SK-N-SH (cell line): ENCODE measurements around the gene TLL2. TPM values are rescaled to one million over a fixed set of nuclear protein-coding genes. Genes with fewer than 3 reads are reported as not detected.

Experiments
- CTCF ChIA-PET: fragments of 300-600, 350-600 bp; formaldehyde crosslinking; extraction: SDS; loops from one replicate; lab custom pipeline; 2021; lab: Yijun Ruan, JAX
- POLR2A ChIA-PET: fragments of 350-600 bp; sonication (Branson Sonifier 250); formaldehyde crosslinking; extraction: SDS; loops from one replicate; lab custom pipeline; 2020; ENCODE audit warnings: antibody characterized with exemption, inconsistent platforms; lab: Yijun Ruan, JAX
- DNase-seq: peaks from one replicate; pipeline ENCODE4 v3.0.0; 2012
- H2AFZ ChIP-seq: fragments of 200-600 bp; sonication (generic); 2 replicates; pipeline ENCODE4 v1.8.1; 2016; ENCODE audit warnings: antibody characterized with exemption, mild to moderate bottlenecking, low read depth
- H3F3A ChIP-seq: fragments of 200-600 bp; sonication (generic); replicated peaks from 2 replicates; pipeline ENCODE3; 2016; ENCODE audit warnings: antibody characterized with exemption, mild to moderate bottlenecking; ENCODE audit not compliant: insufficient read depth
- H3K27ac ChIP-seq, 2 experiments: fragments of 200-500 bp in 1 of 2; fragments of 200-600 bp in 1 of 2; sonication (Bioruptor generic) in 1 of 2; sonication (generic), shearing (Covaris generic) in 1 of 2; 2 replicates each; pipeline versions ENCODE4 v1.5.1 to v1.6.1; 2014 to 2016; ENCODE audit warnings: low read depth in 2 of 2, inconsistent platforms in 1 of 2, low read length in 1 of 2, mild to moderate bottlenecking in 1 of 2, mixed read lengths in 1 of 2
- H3K27me3 ChIP-seq: fragments of 200-600 bp; sonication (generic), shearing (Covaris generic); 2 replicates; pipeline ENCODE4 v1.6.1; 2016; ENCODE audit warnings: mixed run types; ENCODE audit not compliant: insufficient read depth
- H3K36me3 ChIP-seq, 2 experiments: fragments of 200-500 bp in 1 of 2; fragments of 200-600 bp in 1 of 2; sonication (Bioruptor generic) in 1 of 2; sonication (generic) in 1 of 2; replicated peaks in 1 of 2; 2 replicates each; pipeline versions ENCODE3 to v1.5.1; 2014 to 2016; ENCODE audit warnings: low read length in 1 of 2, mild to moderate bottlenecking in 1 of 2; ENCODE audit not compliant: insufficient read depth in 2 of 2, control insufficient read depth in 1 of 2
- H3K4me1 ChIP-seq, 2 experiments: fragments of 200-500 bp in 1 of 2; fragments of 200-600 bp in 1 of 2; sonication (Bioruptor generic) in 1 of 2; sonication (generic), shearing (Covaris generic) in 1 of 2; 2 replicates each; pipeline versions ENCODE4 v1.5.1 to v1.6.1; 2014 to 2016; ENCODE audit warnings: low read depth in 1 of 2, low read length in 1 of 2, mixed run types in 1 of 2; ENCODE audit not compliant: insufficient read depth in 2 of 2, control insufficient read depth in 1 of 2
- H3K4me2 ChIP-seq: fragments of 200-600 bp; sonication (generic), shearing (Covaris generic); 2 replicates; pipeline ENCODE4 v1.6.1; 2017; ENCODE audit warnings: mixed run types
- H3K4me3 ChIP-seq, 2 experiments: fragments of 200-500 bp in 1 of 2; fragments of 200-600 bp in 1 of 2; sonication (Bioruptor generic) in 1 of 2; sonication (generic), shearing (Covaris generic) in 1 of 2; 2 replicates each; pipeline versions ENCODE4 v1.5.1 to v1.8.1; 2014 to 2016; ENCODE audit warnings: low read depth in 2 of 2, inconsistent platforms in 1 of 2, low read length in 1 of 2, mild to moderate bottlenecking in 1 of 2, mixed read lengths in 1 of 2, moderate library complexity in 1 of 2
- H3K79me2 ChIP-seq: fragments of 200-600 bp; sonication (generic); 2 replicates; pipeline ENCODE4 v1.8.1; 2017; ENCODE audit warnings: mild to moderate bottlenecking; ENCODE audit not compliant: insufficient read depth
- H3K9ac ChIP-seq: fragments of 200-600 bp; sonication (generic); 2 replicates; pipeline ENCODE4 v1.6.1; 2017; ENCODE audit warnings: mixed run types
- H3K9me2 ChIP-seq: fragments of 200-600 bp; sonication (generic); 2 replicates; pipeline ENCODE4 v1.6.1; 2017; ENCODE audit warnings: mixed run types
- H3K9me3 ChIP-seq: fragments of 200-600 bp; sonication (generic); 2 replicates; pipeline ENCODE4 v1.6.1; 2017; ENCODE audit warnings: mixed run types, mild to moderate bottlenecking, moderate library complexity
- H4K20me1 ChIP-seq: fragments of 200-600 bp; sonication (generic); 2 replicates; pipeline ENCODE4 v1.6.1; 2017; ENCODE audit warnings: mild to moderate bottlenecking, mixed run types; ENCODE audit not compliant: insufficient read depth
- CHD2 ChIP-seq: fragments of 150-350 bp; IDR thresholded peaks from 2 replicates; pipeline ENCODE4 v1.6.1; 2018; ENCODE audit warnings: low read length; ENCODE audit not compliant: partially characterized antibody
- ELF1 ChIP-seq: IDR thresholded peaks from 2 replicates; pipeline ENCODE4 v1.4.0; 2012
- FOSL2 ChIP-seq: IDR thresholded peaks from 2 replicates; pipeline ENCODE4 v1.4.0; 2012; ENCODE audit warnings: low read depth, mild to moderate bottlenecking, moderate library complexity, borderline replicate concordance
- FOXJ3 ChIP-seq: sonication (generic); formaldehyde crosslinking; IDR thresholded peaks from 2 replicates; pipeline ENCODE4 v1.5.1; 2020; ENCODE audit warnings: mild to moderate bottlenecking, missing genetic modification reagents
- GABPA ChIP-seq: IDR thresholded peaks from 2 replicates; pipeline ENCODE4 v1.4.0; 2012; ENCODE audit warnings: low read depth, mild to moderate bottlenecking
- MAX ChIP-seq: IDR thresholded peaks from 2 replicates; pipeline ENCODE4 v1.4.0; 2012; ENCODE audit warnings: low read depth
- MEF2A ChIP-seq: IDR thresholded peaks from 2 replicates; pipeline ENCODE4 v1.4.0; 2012; ENCODE audit warnings: low read depth, borderline replicate concordance
- POLR2AphosphoS5 ChIP-seq: IDR thresholded peaks from 2 replicates; pipeline ENCODE4 v1.6.1; 2012; ENCODE audit warnings: low read depth, low read length
- RFX5 ChIP-seq: IDR thresholded peaks from 2 replicates; pipeline ENCODE4 v1.6.1; 2012; ENCODE audit warnings: mild to moderate bottlenecking, improper control_type of control experiment, low read length
- SMC3 ChIP-seq: IDR thresholded peaks from 2 replicates; pipeline ENCODE4 v1.6.1; 2012; ENCODE audit warnings: low read depth, low read length, improper control_type of control experiment
- USF1 ChIP-seq: IDR thresholded peaks from 2 replicates; pipeline ENCODE4 v1.4.0; 2012; ENCODE audit warnings: low read depth, borderline replicate concordance
- WGBS: methylation state at CpG from one replicate; pipeline ENCODE4 v1.1.6; 2017; ENCODE audit warnings: low lambda C conversion rate; 5-methylcytosine and 5-hydroxymethylcytosine counted together
- polyA plus RNA-seq, 3 experiments: library from polyadenylated mRNA; depleted of rRNA; stranded (reverse); fragments of >200 nt; gene quantifications; 2 replicates each; pipeline ENCODE4 v1.2.3, GENCODE V29; 2012
- TF ChIP-seq, protein P1 (sequence below): fragments of 150-350 bp; IDR thresholded peaks from 2 replicates; pipeline ENCODE4 v1.6.1; 2017; ENCODE audit warnings: antibody characterized with exemption, low read length, low read depth, borderline replicate concordance
- TF ChIP-seq, protein P2 (sequence below): fragments of 200-600 bp; sonication (generic); IDR thresholded peaks from 2 replicates; pipeline ENCODE4 v1.6.1; 2017; ENCODE audit warnings: antibody characterized with exemption, mild to moderate bottlenecking, moderate library complexity

The TLL2 gene
- polyA plus RNA-seq, 1 of the 3 experiments (the other 2 are of a cell fraction): 0.36 TPM

DNA sequence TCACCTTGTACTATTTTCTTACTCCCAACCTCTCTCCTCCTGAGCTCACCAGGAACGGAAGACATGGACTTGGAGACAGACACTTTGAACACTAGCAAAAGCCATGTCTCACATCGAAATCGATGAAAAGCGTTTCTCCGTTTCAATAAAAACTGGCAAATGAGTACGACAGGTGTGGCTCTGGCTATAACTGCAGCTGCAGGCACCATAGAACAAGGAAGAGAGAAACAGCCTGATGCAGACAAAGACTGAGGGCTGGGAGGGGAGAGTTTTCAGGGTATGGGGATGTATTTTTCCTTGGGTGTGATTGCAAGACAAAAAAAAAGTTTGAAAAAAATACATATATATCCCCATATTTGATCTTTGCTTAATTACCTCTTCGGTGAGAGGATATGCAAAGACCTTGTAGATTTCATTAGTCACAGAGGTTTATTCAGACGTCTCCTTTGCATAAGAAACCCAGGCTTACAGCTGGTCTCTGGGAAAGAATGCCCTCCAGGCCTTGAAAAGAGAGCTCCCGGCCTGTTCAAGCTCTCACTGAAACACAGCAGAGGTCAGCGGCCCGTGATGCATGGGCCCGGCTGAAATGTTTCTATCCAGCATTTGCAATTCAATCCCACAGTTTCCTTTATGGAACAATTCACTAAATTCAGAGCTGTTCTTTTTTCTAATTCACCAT is 63.1 kb downstream of the TLL2 start (continued):
- TF ChIP-seq USF1 (no peak), ELF1 (no peak), POLR2AphosphoS5 (no peak), MAX (no peak)
- TF ChIP-seq, protein P1, sequence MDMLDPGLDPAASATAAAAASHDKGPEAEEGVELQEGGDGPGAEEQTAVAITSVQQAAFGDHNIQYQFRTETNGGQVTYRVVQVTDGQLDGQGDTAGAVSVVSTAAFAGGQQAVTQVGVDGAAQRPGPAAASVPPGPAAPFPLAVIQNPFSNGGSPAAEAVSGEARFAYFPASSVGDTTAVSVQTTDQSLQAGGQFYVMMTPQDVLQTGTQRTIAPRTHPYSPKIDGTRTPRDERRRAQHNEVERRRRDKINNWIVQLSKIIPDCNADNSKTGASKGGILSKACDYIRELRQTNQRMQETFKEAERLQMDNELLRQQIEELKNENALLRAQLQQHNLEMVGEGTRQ: no peak

DNA sequence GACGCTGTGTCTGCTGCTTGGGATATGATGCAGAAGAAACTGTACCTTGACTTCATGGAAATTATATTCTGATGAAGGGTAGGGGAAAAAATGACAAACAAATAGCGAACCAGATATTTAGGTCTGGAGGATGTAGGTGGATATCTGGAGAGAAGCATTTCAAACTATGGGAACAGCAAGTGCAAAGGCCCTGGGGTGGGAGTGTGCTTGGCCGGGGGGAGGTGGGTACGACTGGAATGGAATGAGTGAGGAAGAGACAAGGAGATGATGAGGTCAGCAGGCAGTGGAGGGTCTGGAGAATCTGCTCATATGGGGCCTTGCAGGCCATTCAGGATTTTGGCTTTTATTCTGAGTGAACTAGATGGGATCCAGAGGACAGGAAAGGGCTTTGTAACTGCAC is 65.2 kb downstream of the TLL2 start:
- CTCF ChIA-PET: no interaction called here

More for the DNA sequence above, 65.2 kb downstream of the TLL2 start:
- no peaks in the 10 kb centered on the region for H3K36me3 ChIP-seq
- H3K4me2 ChIP-seq: no peak overlapping the region
- H3K9me3 ChIP-seq: no peaks in the 10 kb centered on the region
- no peaks in the 10 kb centered on the region for H3F3A ChIP-seq
- H2AFZ ChIP-seq: no peak overlapping the region
- H3K9ac ChIP-seq: no peak overlapping the region
- POLR2A ChIA-PET: no interaction called here
- TF ChIP-seq FOSL2: no peak
- TF ChIP-seq USF1: no peak
- TF ChIP-seq, protein P2, sequence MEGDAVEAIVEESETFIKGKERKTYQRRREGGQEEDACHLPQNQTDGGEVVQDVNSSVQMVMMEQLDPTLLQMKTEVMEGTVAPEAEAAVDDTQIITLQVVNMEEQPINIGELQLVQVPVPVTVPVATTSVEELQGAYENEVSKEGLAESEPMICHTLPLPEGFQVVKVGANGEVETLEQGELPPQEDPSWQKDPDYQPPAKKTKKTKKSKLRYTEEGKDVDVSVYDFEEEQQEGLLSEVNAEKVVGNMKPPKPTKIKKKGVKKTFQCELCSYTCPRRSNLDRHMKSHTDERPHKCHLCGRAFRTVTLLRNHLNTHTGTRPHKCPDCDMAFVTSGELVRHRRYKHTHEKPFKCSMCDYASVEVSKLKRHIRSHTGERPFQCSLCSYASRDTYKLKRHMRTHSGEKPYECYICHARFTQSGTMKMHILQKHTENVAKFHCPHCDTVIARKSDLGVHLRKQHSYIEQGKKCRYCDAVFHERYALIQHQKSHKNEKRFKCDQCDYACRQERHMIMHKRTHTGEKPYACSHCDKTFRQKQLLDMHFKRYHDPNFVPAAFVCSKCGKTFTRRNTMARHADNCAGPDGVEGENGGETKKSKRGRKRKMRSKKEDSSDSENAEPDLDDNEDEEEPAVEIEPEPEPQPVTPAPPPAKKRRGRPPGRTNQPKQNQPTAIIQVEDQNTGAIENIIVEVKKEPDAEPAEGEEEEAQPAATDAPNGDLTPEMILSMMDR: no peak
- no peak for TF ChIP-seq CHD2
- TF ChIP-seq FOXJ3 (CRISPR knock-in tag): no peak
- no peak for TF ChIP-seq MAX
- TF ChIP-seq RFX5: no peak
- TF ChIP-seq SMC3: no peak
- TF ChIP-seq MEF2A: no peak
- TF ChIP-seq GABPA: no peak
- no peaks in the 10 kb centered on the region for H4K20me1 ChIP-seq
- WGBS: 42% methylated on average over 4 of the region's 4 CpGs
- H3K9me2 ChIP-seq: no peaks in the 10 kb centered on the region
- H3K79me2 ChIP-seq: no peaks in the 10 kb centered on the region
- no peak for DNase-seq
- no peaks in the 10 kb centered on the region for H3K27me3 ChIP-seq
- no peak overlapping the region for H3K4me3 ChIP-seq
- H3K27ac ChIP-seq: no peak overlapping the region
- H3K4me1 ChIP-seq: no peaks in the 10 kb centered on the region; a peak in 1 of 4 replicates
